Chondrocyte (in vitro differentiated cells): ENCODE data around the gene SPNS1. TPM values are rescaled to one million over a fixed set of nuclear protein-coding genes. Genes with fewer than 3 reads are reported as not detected.
"Not testable (repeated sequence)": the region's sequence is repeated elsewhere in the genome, so short reads cannot be mapped to it uniquely, and the experiment has no call there.

ENCODE experiments used
- DNase-seq: peaks from one replicate; pipeline ENCODE4 v3.0.0; 2021; ENCODE audit warnings: mixed read lengths, low spot score
- H3K27ac Mint-ChIP-seq: one replicate; pipeline ENCODE4 v1.8.0; 2021; ENCODE audit warnings: mild to moderate bottlenecking, moderate library complexity, mixed read lengths; ENCODE audit not compliant: unreplicated experiment
- H3K27me3 Mint-ChIP-seq: 2 replicates; pipeline ENCODE4 v1.8.0; 2021; ENCODE audit warnings: low read depth, mixed read lengths
- H3K36me3 Mint-ChIP-seq: 2 replicates; pipeline ENCODE4 v1.8.0; 2021; ENCODE audit warnings: low read depth, mixed read lengths
- H3K4me1 Mint-ChIP-seq: 2 replicates; pipeline ENCODE4 v1.8.0; 2021; ENCODE audit warnings: low read depth, mild to moderate bottlenecking, mixed read lengths
- H3K4me3 Mint-ChIP-seq: one replicate; pipeline ENCODE4 v1.8.0; 2021; ENCODE audit warnings: mild to moderate bottlenecking, moderate library complexity, mixed read lengths; ENCODE audit not compliant: unreplicated experiment
- H3K9me3 Mint-ChIP-seq: 2 replicates; pipeline ENCODE4 v1.8.0; 2021; ENCODE audit warnings: low read depth, mixed read lengths
- long read RNA-seq: library from polyadenylated mRNA; stranded (forward); transcript quantifications from one replicate; pipeline ENCODE4 v2.0.0, GENCODE V29; 2021
- total RNA-seq: library from RNA; stranded (reverse); gene quantifications from 3 replicates; pipeline ENCODE4 v1.2.1, GENCODE V29; 2021
- TF ChIP-seq, protein P1 (sequence below): fragments of 200-600 bp; sonication (generic); IDR thresholded peaks from 2 replicates; pipeline ENCODE4 v1.5.0; 2021; ENCODE audit warnings: antibody characterized with exemption, mild to moderate bottlenecking, moderate library complexity

Gene SPNS1, protein sequence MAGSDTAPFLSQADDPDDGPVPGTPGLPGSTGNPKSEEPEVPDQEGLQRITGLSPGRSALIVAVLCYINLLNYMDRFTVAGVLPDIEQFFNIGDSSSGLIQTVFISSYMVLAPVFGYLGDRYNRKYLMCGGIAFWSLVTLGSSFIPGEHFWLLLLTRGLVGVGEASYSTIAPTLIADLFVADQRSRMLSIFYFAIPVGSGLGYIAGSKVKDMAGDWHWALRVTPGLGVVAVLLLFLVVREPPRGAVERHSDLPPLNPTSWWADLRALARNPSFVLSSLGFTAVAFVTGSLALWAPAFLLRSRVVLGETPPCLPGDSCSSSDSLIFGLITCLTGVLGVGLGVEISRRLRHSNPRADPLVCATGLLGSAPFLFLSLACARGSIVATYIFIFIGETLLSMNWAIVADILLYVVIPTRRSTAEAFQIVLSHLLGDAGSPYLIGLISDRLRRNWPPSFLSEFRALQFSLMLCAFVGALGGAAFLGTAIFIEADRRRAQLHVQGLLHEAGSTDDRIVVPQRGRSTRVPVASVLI
- 60.8 to 73.4 TPM (median 71.1 TPM) in 3 replicates for total RNA-seq
- long read RNA-seq, transcript SPNS1-201 (12 exons, 2,208 nt) = major isoform, 175 of 291 reads
- long read RNA-seq, transcript SPNS1-207 (13 exons, 1,979 nt) = minor isoform, 9 of 291 reads
- long read RNA-seq, transcript SPNS1-203 (11 exons, 2,027 nt) = minor isoform, 16 of 291 reads
- long read RNA-seq, transcript SPNS1-202 (13 exons, 2,102 nt) = minor isoform, 11 of 291 reads
- long read RNA-seq, partial matches to known transcripts = 40 of 291 reads
- long read RNA-seq, other reads (novel, unspliced or antisense) = 40 of 291 reads

DNA sequence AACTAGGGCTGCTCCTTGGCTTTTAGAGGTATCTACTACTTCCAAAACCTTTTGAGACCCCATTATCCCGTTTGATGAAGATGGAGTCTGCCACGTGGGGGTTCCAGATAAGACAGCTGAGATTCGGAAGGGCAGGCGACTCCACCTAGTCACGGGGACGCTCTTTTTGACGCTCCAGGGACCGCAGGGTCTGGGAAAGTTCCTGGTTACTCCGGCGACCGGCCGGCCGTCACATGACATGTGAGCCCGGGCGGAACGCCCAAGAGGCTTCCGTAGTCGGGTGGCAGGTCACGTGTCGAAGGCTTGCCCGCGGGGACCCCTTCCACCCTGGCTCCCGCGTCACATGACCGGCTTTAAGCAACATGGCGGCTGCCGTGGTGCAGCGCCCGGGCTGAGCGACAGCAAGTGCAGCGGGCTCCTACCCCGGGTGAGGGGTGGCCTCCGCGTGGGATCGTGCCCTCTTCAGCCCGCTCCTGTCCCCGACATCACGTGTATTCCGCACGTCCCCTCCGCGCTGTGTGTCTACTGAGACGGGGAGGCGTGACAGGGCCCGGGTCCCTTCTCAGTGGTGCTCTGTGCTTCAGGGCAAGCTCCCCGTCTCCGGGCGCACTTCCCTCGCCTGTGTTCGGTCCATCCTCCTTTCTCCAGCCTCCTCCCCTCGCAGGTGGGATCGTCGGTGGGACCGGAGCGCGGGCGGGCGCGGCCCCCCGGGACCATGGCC is at the start of gene SPNS1:
Gene SPNS1, plus strand, starts transcription at position 342 of the 721 bp plus-strand sequence. Its CDS starts 374 bp downstream, at position 716.
- H3K4me1 Mint-ChIP-seq = peaks cover 25% of the 10 kb centered on the region
- peaks cover 9% of the 10 kb centered on the region for H3K36me3 Mint-ChIP-seq
- TF ChIP-seq, protein P1, sequence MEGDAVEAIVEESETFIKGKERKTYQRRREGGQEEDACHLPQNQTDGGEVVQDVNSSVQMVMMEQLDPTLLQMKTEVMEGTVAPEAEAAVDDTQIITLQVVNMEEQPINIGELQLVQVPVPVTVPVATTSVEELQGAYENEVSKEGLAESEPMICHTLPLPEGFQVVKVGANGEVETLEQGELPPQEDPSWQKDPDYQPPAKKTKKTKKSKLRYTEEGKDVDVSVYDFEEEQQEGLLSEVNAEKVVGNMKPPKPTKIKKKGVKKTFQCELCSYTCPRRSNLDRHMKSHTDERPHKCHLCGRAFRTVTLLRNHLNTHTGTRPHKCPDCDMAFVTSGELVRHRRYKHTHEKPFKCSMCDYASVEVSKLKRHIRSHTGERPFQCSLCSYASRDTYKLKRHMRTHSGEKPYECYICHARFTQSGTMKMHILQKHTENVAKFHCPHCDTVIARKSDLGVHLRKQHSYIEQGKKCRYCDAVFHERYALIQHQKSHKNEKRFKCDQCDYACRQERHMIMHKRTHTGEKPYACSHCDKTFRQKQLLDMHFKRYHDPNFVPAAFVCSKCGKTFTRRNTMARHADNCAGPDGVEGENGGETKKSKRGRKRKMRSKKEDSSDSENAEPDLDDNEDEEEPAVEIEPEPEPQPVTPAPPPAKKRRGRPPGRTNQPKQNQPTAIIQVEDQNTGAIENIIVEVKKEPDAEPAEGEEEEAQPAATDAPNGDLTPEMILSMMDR = no peak
- peak within 1 kb of the TSS; percentile 99 for H3K27ac Mint-ChIP-seq
- peak; percentile 100 for DNase-seq
- peak within 1 kb of the TSS; percentile 92 for H3K4me3 Mint-ChIP-seq
- no peaks in the 10 kb centered on the region for H3K27me3 Mint-ChIP-seq
- no peaks in the 10 kb centered on the region for H3K9me3 Mint-ChIP-seq

DNA sequence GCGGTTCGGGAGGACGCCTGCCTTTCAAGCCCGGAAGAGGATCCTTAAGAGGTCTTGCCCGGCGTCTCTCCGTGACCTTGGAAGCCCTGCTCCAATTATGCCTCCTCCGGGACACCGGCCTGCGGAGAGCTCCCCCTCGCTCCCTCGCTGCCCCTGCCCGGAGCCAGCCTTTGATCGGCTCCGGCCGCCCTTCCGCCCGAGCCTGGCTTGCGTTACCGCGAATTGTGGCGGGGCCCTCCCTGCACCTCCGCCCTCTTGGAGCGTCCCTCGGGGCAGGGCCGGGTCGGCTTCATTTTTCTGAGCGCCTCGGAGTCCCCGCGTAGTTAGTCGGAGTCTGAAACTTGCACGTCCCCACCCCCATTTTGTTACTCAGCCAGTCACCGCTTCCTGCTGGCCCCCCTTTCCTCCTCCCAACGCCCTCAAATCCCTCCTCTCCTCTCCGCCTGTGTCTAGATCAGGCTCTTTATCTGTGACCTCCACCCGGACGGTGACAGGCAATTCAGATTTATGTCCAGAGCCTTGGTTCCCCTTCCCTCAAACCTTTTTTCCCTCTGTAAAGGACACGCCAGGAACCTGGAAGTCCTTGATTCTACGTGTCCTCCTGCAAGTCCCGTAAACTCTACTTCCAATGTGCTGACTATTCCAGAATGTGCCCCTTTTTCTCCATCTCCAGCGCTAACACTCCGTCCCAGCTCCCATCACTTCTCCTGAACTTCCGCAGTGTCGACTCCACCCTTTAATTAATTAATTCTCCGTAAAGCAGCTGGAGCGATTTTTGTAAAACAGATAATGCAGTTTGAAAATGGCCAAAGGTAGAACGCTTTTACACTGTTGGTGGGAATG is 49.0 kb upstream of the SPNS1 start:
- Mint-ChIP-seq H3K4me3 (peak overlapping the region; percentile 91), H3K27ac (peak overlapping the region; percentile 99), H3K9me3 (no peaks in the 10 kb centered on the region), H3K4me1 (peaks cover 18% of the 10 kb centered on the region), H3K36me3 (peaks cover 5% of the 10 kb centered on the region), H3K27me3 (no peaks in the 10 kb centered on the region)
- no peak for DNase-seq
- TF ChIP-seq, protein P1 = peak; percentile 26

DNA sequence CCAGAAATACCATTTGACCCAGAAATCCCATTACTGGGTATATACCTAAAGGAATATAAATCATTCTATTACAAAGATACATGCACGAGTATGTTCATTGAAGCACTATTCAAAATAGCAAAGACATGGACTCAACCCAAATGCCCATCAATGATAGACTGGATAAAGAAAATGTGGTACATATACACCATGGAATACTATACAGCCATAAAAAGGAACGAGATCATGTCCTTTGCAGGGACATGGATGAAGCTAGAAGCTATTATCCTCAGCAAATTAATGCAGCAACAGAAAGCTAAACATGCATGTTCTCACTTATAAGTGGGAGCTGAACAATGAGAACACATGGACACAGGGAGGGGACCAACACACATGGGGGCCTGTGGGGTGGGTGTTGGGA is 48.3 kb upstream of the SPNS1 start:
- not testable (repeated sequence) for DNase-seq, H3K9me3 Mint-ChIP-seq, H3K36me3 Mint-ChIP-seq

DNA sequence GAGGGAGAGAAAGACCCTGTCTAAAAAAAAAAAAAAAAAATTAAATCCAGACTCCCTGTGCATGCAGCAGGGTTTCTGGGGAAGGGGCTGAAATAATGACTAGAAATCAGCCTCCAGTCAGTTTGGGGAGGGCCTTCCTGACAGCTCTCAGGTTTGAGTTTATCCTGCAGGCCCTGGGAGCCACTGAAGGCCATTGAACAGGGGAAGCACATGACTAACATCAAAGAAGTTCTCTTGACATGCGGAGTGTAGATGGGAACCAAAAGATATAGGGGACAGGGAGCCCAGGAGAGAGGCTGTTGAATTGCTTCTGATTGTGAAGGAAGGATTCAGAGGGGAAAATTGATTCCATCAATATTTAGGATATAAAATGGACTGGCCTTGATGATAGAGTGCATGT is 46.8 kb upstream of the SPNS1 start:
- no peak for DNase-seq
- H3K27me3 Mint-ChIP-seq = no peaks in the 10 kb centered on the region

More for the DNA sequence above, 48.3 kb upstream of the SPNS1 start:
- H3K4me3 Mint-ChIP-seq = peak overlapping the region; percentile 91
- peaks cover 18% of the 10 kb centered on the region for H3K4me1 Mint-ChIP-seq
- not testable (repeated sequence) for H3K27me3 Mint-ChIP-seq
- H3K27ac Mint-ChIP-seq = peak overlapping the region; percentile 99

DNA sequence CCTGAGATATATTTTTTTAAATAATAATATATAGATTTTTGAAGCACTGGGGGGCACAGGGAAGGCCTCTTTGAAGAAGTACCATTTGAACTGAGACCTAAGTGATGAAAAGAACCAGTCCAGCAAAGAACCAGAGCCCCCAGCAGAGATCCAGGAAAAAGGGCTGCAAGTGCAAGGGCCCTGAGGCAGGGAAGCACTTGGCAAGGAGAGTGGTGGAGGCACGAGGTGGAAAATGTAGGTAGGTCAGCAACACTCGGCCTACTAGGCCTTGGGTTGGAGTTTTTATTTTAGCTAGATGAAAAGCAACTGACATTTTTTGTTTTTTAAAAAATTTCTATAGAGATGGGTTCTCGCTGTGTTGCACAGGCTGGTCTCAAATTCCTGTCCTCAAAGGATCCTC is 44.4 kb upstream of the SPNS1 start:
- H3K4me3 Mint-ChIP-seq = no peak overlapping the region
- H3K4me1 Mint-ChIP-seq = peaks cover 5% of the 10 kb centered on the region
- no peaks in the 10 kb centered on the region for H3K9me3 Mint-ChIP-seq
- no peak for DNase-seq
- TF ChIP-seq, protein P1 = no peak
- peaks cover 2% of the 10 kb centered on the region for H3K36me3 Mint-ChIP-seq
- no peak overlapping the region for H3K27ac Mint-ChIP-seq
- peaks cover 3% of the 10 kb centered on the region for H3K27me3 Mint-ChIP-seq

More for the DNA sequence above, 46.8 kb upstream of the SPNS1 start:
- no peaks in the 10 kb centered on the region for H3K36me3 Mint-ChIP-seq
- H3K27ac Mint-ChIP-seq = no peak overlapping the region
- H3K9me3 Mint-ChIP-seq = no peaks in the 10 kb centered on the region
- H3K4me3 Mint-ChIP-seq = no peak overlapping the region
- TF ChIP-seq, protein P1 = no peak
- H3K4me1 Mint-ChIP-seq = peaks cover 18% of the 10 kb centered on the region
